IPS-20b (cell line): ENCODE data around the gene PRRT2.

ENCODE experiments used
- H3K27ac ChIP-seq: one replicate; pipeline ENCODE4 v1.5.1; 2013; ENCODE audit warnings: low read length
- H3K27me3 ChIP-seq: 2 replicates; pipeline ENCODE4 v1.6.1; 2013; ENCODE audit warnings: mild to moderate bottlenecking, low read length, inconsistent platforms; ENCODE audit not compliant: insufficient read depth
- H3K36me3 ChIP-seq: 2 replicates; pipeline ENCODE4 v1.6.1; 2013; ENCODE audit warnings: low read depth, mild to moderate bottlenecking, inconsistent platforms, low read length, moderate library complexity; ENCODE audit not compliant: insufficient read depth
- H3K4me1 ChIP-seq: 2 replicates; pipeline ENCODE4 v1.6.1; 2013; ENCODE audit warnings: mild to moderate bottlenecking, control low read depth, inconsistent platforms, low read length, moderate library complexity; ENCODE audit not compliant: insufficient read depth
- H3K4me3 ChIP-seq: 2 replicates; pipeline ENCODE4 v1.5.1; 2013; ENCODE audit warnings: mild to moderate bottlenecking, low read length, inconsistent platforms
- H3K9ac ChIP-seq: 2 replicates; pipeline ENCODE4 v1.6.1; 2013; ENCODE audit warnings: low read depth, mild to moderate bottlenecking, inconsistent platforms, low read length, moderate library complexity
- H3K9me3 ChIP-seq: 2 replicates; pipeline ENCODE4 v1.6.1; 2013; ENCODE audit warnings: mild to moderate bottlenecking, low read depth, low read length, inconsistent platforms; ENCODE audit not compliant: insufficient read depth

PRRT2 gene

DNA sequence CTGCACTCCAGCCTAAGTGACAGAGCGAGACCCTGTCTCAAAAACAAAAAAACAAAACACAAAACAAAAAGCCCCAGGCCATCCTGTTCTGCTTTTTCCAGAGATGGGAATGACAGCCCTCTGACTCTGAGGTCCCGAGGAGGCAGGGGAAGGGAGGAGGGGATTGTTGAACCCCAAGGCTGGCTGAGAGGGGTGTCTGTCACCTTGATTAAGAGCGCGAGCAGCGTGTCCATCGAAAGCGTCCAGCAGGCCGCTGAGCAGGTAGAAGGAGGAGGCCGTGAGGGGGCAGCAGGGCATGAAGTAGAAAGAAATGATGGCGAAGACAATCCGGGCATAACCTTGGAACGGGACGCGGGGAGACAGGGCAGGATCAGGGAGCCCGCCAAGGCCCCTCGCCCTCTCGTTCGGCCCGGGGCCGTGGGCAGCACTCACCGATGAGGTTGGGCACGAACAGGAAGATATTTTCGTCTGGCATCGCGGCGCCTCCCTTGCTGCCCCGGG lies 50.4 kb downstream of the PRRT2 start:
- H3K27me3 ChIP-seq, result no peaks in the 10 kb centered on the region
- peak overlapping the region; percentile 93; the same call in 1 of the 2 replicates for H3K9ac ChIP-seq
- H3K4me3 ChIP-seq, result peak overlapping the region; percentile 89
- H3K27ac ChIP-seq, result no peak overlapping the region
- H3K9me3 ChIP-seq, result no peaks in the 10 kb centered on the region
- no peaks in the 10 kb centered on the region for H3K4me1 ChIP-seq
- peaks cover 27% of the 10 kb centered on the region for H3K36me3 ChIP-seq

DNA sequence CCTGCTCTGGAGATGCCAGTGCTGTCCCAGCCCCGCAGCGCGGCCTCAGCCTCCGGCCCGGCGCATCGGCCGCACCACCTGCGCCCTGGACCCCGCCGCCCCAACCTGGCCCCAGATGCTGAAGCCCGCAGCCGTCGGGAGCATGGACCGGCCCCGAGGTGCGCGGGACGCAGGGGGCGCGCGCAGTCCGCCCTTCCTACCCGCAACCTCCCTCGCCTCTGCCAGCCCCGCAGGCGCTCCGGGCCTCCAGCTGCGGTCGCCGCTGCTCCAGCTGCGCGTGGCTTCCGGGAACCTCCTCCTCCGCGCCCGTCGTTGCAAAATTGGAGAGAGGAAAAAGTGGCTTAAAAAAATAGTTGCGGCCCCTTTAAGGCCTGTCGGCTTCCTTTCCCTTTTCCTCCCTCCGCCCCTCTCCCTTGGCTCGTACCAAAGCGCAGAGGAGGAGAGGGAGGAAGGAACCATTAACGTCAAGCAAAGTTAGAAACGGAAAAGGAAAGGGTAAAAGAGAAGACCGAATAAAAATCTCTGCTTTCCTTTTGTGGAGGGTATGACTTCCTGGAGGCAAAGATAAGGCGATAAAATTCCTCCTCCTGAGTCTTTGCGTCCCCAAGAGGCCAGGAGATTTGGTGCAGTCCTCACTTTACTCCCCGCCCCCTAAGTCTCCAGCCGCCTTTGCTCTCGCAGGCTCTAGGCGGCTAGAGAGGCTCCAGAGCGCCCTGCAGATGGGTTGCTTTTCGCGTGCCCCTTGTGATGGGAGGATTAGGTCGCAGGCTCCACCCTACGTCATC lies 51.1 kb downstream of the PRRT2 start, which contains the start of gene CDIPT:
CDIPT (minus strand) TSS at position 343 of the 785 bp plus-strand sequence. CDS start 369 bp downstream, outside the sequence.
- Histone ChIP-seq H3K4me1 (no peaks in the 10 kb centered on the region), H3K9ac (peak within 1 kb of the TSS; percentile 93), H3K27me3 (no peaks in the 10 kb centered on the region), H3K4me3 (peak within 1 kb of the TSS; percentile 89), H3K36me3 (peaks cover 26% of the 10 kb centered on the region), H3K27ac (peak within 1 kb of the TSS; percentile 99), H3K9me3 (no peaks in the 10 kb centered on the region)

DNA sequence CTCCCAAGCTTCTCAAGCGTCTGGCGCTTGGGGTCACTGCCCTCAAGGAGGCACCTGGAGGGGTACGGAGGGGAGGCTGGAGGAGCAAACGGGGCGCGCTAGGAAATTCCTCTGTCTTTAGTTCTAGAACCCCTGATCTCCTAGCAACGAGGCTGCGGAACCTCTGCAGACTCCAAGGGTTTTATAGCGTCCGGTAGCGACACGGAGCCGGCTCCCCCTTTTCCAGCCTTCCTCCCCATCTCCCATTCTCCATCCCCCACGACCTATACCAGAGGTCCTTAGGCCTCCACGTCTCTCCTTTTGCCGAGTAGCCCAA lies 51.6 kb downstream of the PRRT2 start:
- no peaks in the 10 kb centered on the region for H3K4me1 ChIP-seq
- H3K9ac ChIP-seq, result peak overlapping the region; percentile 93; the same call in 1 of the 2 replicates
- no peaks in the 10 kb centered on the region for H3K9me3 ChIP-seq
- no peak overlapping the region for H3K27ac ChIP-seq
- no peaks in the 10 kb centered on the region for H3K27me3 ChIP-seq
- peak overlapping the region; percentile 54; the same call in 1 of the 2 replicates for H3K4me3 ChIP-seq
- peaks cover 22% of the 10 kb centered on the region for H3K36me3 ChIP-seq

GRCh38 chr16:29864205-29864604 lies 52.2 kb downstream of the PRRT2 start:
- no peak overlapping the region for H3K27ac ChIP-seq
- no peak overlapping the region for H3K9ac ChIP-seq
- no peaks in the 10 kb centered on the region for H3K9me3 ChIP-seq
- H3K36me3 ChIP-seq, result peaks cover 16% of the 10 kb centered on the region
- H3K27me3 ChIP-seq, result no peaks in the 10 kb centered on the region
- no peak overlapping the region for H3K4me3 ChIP-seq
- H3K4me1 ChIP-seq, result no peaks in the 10 kb centered on the region
